ENCODE data around the gene TCF7.

The TCF7 gene

DNA sequence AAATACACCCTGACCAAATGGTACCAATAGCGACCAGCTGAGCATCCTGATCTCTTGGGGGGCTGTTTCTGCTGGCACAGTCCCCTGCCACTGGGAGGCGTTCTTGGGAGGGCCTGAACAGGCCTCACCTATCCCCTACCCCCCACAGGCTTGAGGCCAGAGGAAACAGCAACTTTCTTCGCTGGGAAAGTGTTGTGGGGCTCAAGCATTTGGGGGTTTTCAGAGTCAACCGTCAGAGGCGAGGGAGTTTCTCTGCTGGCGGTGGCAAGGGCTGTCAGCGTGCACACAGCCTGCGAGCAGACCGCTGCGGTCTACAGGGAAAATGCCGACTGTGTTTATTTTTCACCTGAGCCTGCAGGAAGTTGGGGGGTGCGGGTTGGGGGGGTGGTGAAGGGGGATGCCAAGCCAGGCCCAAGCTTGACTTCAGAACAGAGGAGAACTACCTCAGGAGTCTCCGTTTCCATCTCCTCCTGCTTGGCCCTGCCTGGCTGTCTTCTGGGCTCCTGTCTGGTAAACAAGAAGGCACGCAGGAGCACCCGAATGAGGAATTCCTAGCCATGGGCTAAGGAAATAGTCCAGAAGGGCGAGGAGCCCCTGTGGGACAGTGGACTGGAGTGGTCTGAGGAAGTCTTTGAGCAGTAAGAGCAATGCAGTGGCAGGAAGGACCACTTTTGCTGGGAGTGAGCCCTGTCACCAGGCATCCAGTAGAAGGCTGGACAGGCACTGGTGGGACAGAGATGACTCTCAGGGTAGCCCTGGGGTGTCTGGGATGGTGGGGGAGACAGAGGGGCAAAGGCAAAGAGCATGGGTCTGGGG, 18.1 kb downstream of the TCF7 start:
- TF ChIP-seq, protein P1, sequence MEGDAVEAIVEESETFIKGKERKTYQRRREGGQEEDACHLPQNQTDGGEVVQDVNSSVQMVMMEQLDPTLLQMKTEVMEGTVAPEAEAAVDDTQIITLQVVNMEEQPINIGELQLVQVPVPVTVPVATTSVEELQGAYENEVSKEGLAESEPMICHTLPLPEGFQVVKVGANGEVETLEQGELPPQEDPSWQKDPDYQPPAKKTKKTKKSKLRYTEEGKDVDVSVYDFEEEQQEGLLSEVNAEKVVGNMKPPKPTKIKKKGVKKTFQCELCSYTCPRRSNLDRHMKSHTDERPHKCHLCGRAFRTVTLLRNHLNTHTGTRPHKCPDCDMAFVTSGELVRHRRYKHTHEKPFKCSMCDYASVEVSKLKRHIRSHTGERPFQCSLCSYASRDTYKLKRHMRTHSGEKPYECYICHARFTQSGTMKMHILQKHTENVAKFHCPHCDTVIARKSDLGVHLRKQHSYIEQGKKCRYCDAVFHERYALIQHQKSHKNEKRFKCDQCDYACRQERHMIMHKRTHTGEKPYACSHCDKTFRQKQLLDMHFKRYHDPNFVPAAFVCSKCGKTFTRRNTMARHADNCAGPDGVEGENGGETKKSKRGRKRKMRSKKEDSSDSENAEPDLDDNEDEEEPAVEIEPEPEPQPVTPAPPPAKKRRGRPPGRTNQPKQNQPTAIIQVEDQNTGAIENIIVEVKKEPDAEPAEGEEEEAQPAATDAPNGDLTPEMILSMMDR (IDR thresholded peaks at IDR 0.05; ENCODE audit: low read depth, low read length): no peak
- no peak for DNase-seq (ENCODE audit: extremely low read depth, low read depth)

DNA sequence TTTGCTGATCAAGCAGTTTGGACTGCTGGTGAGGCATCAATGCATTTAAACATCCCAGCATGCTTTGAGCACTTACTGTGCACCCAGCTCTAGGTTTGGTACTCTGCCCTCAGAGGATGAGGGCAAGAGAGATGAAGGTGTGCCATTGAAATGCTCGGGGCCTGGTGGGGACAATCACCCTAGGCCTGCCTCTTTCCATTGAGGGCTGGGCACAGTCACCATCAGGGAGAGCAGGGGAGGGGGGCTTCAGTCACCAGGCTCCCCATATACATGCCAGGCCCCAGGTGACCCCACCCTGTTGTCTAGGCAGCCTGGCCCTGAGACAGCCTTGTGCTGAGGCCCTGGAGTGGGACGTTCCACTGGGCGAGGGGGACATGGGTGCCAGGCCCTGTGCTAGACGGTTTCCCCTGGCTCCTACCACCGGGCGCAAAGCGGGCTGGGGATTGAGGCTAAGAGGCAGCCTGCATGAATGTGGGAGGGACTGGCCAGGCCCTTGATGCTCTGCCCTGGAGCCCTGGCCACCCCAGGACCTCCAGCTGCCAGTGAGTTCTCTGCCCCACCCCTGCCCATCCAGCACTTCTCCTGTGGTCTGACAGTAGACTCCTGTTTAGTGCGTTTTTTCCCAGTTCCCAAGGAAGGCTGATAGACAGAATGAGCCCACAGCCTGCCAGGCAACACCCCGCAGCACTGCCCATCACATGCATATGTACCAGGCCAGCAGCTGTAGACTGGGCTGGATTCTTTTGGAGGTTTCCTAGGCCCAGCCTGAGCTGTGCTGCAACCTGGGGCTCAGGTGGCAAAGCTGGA, 18.9 kb downstream of the TCF7 start:
- TF ChIP-seq, protein P1 (IDR thresholded peaks at IDR 0.05; ENCODE audit: low read depth, low read length): no peak
- DNase-seq (ENCODE audit: extremely low read depth, low read depth): no peak

DNA sequence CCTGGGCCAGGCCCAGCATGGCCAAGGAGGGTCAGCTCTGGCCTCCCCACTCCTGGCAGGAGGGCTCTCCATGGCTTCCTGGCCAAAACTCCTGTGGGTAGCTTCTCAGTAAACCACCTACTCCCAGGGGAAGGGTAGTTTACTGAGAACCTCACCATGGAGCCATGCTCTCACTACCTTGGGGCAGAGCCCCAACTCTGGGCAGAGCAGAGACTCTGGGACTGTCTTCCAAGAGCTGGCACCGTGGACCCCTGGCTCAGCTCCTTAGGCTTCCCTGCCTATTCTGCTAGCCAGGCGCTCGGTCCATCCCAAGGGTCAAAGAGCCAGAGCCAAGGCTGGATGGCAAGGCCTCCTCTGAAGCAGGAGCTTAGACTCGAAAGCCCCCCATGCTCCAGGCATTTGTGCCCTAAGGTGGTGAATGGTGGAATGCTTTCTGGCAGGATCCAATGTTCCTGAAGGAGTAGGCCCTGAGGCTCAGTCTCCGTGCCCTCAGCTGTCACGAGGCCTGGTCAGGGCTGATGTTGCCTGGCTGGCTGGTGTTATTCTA, 19.6 kb downstream of the TCF7 start:
- no peak for DNase-seq (ENCODE audit: extremely low read depth, low read depth)
- TF ChIP-seq, protein P1 (IDR thresholded peaks at IDR 0.05; ENCODE audit: low read depth, low read length): no peak

DNA sequence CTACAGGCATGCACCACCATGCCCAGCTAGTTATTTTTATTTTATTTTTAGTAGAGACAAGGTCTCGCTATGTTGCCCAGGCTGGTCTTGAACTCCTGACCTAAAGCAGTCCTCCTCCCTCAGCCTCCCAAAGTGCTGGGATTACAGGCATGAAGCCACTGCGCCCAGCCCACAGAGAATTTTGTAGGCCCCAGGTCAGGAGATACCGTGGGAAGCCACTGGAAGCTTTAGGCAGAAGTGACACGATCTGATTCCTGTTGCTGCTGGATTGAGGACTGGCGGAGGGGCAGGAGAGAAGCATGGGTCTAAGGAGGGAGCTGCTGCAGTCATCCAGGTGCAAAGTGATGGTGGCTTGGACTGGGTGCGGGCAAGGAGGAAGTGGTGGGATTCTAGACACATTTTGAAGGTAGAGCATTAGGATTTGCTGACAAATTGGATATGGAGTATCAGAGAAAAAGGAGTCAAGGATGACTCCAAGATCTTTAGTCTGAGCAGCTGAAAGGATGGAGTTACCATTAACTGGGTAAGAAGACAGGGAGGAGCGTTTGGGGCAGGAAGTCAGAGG, 20.7 kb downstream of the TCF7 start:
- TF ChIP-seq, protein P1 (IDR thresholded peaks at IDR 0.05; ENCODE audit: low read depth, low read length): no peak
- no peak for DNase-seq (ENCODE audit: extremely low read depth, low read depth)

DNA sequence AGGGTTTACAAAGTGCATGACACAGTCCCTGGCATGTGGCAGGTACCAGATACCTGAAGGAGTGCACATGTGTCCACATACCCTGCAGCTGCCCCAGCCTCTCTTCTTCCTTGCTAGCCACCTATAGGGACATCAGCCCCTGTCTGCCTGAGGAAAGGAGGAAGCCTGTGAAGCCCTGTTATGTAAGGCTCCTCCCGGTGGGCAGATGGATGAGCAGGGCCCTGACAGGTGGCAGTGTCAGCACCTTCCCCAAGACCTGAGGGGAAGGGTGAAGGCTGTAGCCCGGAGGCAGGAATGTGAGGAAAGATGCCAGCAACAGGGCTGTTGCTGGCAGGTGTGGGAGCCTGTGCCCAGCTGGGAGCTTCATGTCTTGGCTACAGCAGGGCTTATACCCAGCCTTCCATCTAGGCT, 21.7 kb downstream of the TCF7 start:
- DNase-seq (ENCODE audit: extremely low read depth, low read depth): no peak
- TF ChIP-seq, protein P1 (IDR thresholded peaks at IDR 0.05; ENCODE audit: low read depth, low read length): no peak

DNA sequence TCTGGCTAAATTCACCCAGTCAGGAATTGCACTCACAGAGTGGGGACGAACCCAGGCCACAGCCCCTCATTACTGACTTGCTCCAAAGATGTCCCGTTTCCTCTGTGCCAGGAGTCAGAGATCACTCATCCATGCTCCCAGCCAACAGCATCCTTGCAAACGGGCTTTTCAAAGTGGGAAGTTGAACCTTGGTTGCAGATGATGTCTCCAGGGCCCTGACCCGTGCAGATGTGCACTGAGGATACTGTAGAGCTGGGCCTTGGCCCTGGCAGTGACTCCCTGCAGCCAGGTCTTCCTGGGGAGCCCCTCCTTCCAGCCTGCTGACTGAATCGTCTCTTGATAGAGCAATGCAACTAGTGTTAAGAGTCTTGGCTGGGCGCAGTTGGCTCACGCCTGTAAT, 22.3 kb downstream of the TCF7 start:
- no peak for DNase-seq (ENCODE audit: extremely low read depth, low read depth)
- TF ChIP-seq, protein P1 (IDR thresholded peaks at IDR 0.05; ENCODE audit: low read depth, low read length): no peak
